Nephron progenitor cell (in vitro differentiated cells): ENCODE data around the gene KRTAP2-4.

ENCODE experiments used
- DNase-seq: peaks from one replicate; pipeline ENCODE4 v3.0.0; 2021
- H3K27ac Mint-ChIP-seq: 2 replicates; pipeline ENCODE4 v1.8.0; 2021; ENCODE audit warnings: mild to moderate bottlenecking, moderate library complexity, mixed read lengths
- H3K27me3 Mint-ChIP-seq: 2 replicates; pipeline ENCODE4 v1.8.0; 2021; ENCODE audit warnings: mild to moderate bottlenecking, low read depth, mixed read lengths; ENCODE audit not compliant: poor library complexity
- H3K36me3 Mint-ChIP-seq: 2 replicates; pipeline ENCODE4 v1.8.0; 2021; ENCODE audit warnings: low read depth, mixed read lengths
- H3K4me1 Mint-ChIP-seq: 2 replicates; pipeline ENCODE4 v1.8.0; 2021; ENCODE audit warnings: mixed read lengths
- H3K4me3 Mint-ChIP-seq: 2 replicates; pipeline ENCODE4 v1.8.0; 2021; ENCODE audit warnings: mild to moderate bottlenecking, moderate library complexity, mixed read lengths
- H3K9me3 Mint-ChIP-seq: 2 replicates; pipeline ENCODE4 v1.8.0; 2021; ENCODE audit warnings: mild to moderate bottlenecking, moderate library complexity, mixed read lengths
- TF ChIP-seq, protein P1 (sequence below): fragments of 200-600 bp; sonication (generic); IDR thresholded peaks from 2 replicates; pipeline ENCODE4 v1.5.0; 2021; ENCODE audit warnings: antibody characterized with exemption

KRTAP2-4 gene

DNA sequence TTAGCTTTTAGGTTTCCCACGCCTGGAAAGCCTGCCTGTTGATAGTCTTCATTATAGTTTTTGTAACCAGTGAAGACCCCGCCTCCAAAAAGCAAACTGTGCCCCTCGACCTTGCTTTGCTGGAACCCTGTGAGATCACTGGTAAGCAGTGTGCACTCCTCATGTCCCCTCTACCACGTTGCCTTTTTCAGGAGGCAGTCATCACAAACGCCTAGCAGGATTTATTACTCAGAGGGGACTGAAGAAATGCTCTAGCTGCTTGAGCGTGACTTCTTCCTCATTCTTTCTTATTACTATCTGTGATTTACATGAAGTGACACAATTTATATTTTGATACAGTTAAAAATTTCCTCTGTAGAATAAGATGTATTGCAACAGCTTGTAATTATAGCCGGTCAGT is 50.2 kb downstream of the KRTAP2-4 start:
- H3K4me1 Mint-ChIP-seq = no peaks in the 10 kb centered on the region
- DNase-seq = no peak
- no peaks in the 10 kb centered on the region for H3K27me3 Mint-ChIP-seq
- TF ChIP-seq, protein P1, sequence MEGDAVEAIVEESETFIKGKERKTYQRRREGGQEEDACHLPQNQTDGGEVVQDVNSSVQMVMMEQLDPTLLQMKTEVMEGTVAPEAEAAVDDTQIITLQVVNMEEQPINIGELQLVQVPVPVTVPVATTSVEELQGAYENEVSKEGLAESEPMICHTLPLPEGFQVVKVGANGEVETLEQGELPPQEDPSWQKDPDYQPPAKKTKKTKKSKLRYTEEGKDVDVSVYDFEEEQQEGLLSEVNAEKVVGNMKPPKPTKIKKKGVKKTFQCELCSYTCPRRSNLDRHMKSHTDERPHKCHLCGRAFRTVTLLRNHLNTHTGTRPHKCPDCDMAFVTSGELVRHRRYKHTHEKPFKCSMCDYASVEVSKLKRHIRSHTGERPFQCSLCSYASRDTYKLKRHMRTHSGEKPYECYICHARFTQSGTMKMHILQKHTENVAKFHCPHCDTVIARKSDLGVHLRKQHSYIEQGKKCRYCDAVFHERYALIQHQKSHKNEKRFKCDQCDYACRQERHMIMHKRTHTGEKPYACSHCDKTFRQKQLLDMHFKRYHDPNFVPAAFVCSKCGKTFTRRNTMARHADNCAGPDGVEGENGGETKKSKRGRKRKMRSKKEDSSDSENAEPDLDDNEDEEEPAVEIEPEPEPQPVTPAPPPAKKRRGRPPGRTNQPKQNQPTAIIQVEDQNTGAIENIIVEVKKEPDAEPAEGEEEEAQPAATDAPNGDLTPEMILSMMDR = no peak
- H3K9me3 Mint-ChIP-seq = no peaks in the 10 kb centered on the region
- H3K4me3 Mint-ChIP-seq = no peak overlapping the region
- no peaks in the 10 kb centered on the region for H3K36me3 Mint-ChIP-seq
- no peak overlapping the region for H3K27ac Mint-ChIP-seq
